ENCODE measurements around the gene HHIP. TPM values are rescaled to one million over a fixed set of nuclear protein-coding genes. Genes with fewer than 3 reads are reported as not detected.

HHIP gene
- total RNA-seq, 1 donor from 2014 or later = 38.3 TPM

DNA sequence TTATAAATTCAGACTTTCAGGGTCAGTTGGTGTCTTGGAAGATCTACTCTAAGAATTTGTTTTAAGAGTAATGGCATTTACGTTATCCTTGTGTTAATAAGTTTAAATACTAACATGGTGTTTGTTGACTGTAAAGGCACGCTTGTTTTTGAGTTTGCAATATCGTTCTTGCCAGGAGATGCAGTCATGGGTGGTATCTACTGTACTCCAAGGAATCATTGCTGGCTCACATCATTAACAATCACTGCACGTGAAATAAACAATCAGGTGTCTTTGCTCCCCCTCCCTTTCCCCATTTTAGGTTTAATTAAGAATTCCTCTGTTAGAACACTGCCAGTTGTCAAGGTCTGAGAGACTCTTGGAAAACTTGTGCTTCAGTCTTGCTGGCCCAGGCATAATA, 1.6 kb downstream of the HHIP start:
- Mint-ChIP-seq H3K4me1 (ENCODE audit: low read depth) (peaks cover 48% of the 10 kb centered on the region), H3K4me3 (ENCODE audit: unreplicated experiment) (peak overlapping the region; percentile 97), H3K27ac (ENCODE audit: unreplicated experiment) (peak overlapping the region; percentile 89), H3K9me3 (ENCODE audit: low read depth) (no peaks in the 10 kb centered on the region), H3K27me3 (ENCODE audit: low read depth) (no peaks in the 10 kb centered on the region), H3K36me3 (ENCODE audit: low read depth) (no peaks in the 10 kb centered on the region)
- no peak for DNase-seq (ENCODE audit: low spot score)
- TF ChIP-seq CTCF (IDR thresholded peaks at IDR 0.05) = no peak

GRCh38 chr4:144648042-144648441, 2.1 kb downstream of the HHIP start:
- peak overlapping the region; percentile 89 for H3K27ac Mint-ChIP-seq (ENCODE audit: unreplicated experiment)
- H3K4me1 Mint-ChIP-seq (ENCODE audit: low read depth) = peaks cover 48% of the 10 kb centered on the region
- no peak for TF ChIP-seq CTCF (IDR thresholded peaks at IDR 0.05)
- H3K27me3 Mint-ChIP-seq (ENCODE audit: low read depth) = no peaks in the 10 kb centered on the region
- no peaks in the 10 kb centered on the region for H3K36me3 Mint-ChIP-seq (ENCODE audit: low read depth)
- no peaks in the 10 kb centered on the region for H3K9me3 Mint-ChIP-seq (ENCODE audit: low read depth)
- DNase-seq (ENCODE audit: low spot score) = no peak
- peak overlapping the region; percentile 97 for H3K4me3 Mint-ChIP-seq (ENCODE audit: unreplicated experiment)

DNA sequence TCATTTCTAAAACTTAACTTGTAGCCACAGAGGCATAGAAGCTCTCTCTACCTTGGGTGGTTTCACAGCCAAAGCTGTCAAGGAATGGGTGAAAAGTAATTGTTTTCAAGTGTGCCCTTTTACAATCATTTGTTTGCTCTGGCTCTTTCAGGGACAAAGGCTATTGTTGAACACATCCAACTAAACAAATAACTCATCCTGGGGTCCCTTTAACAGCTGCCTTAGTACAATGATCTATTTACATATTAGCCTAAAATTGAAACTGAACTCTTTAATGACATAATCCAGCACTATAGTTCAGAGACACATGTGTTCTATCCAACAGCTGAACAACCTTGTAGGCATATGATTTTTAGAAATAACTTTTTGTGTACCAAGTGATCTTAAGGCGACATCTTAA, 3.7 kb downstream of the HHIP start:
- Mint-ChIP-seq H3K27me3 (ENCODE audit: low read depth) (no peaks in the 10 kb centered on the region), H3K36me3 (ENCODE audit: low read depth) (no peaks in the 10 kb centered on the region), H3K27ac (ENCODE audit: unreplicated experiment) (no peak overlapping the region), H3K4me1 (ENCODE audit: low read depth) (peaks cover 47% of the 10 kb centered on the region), H3K9me3 (ENCODE audit: low read depth) (no peaks in the 10 kb centered on the region), H3K4me3 (ENCODE audit: unreplicated experiment) (peak overlapping the region; percentile 10)
- no peak for TF ChIP-seq CTCF (IDR thresholded peaks at IDR 0.05)
- no peak for DNase-seq (ENCODE audit: low spot score)

DNA sequence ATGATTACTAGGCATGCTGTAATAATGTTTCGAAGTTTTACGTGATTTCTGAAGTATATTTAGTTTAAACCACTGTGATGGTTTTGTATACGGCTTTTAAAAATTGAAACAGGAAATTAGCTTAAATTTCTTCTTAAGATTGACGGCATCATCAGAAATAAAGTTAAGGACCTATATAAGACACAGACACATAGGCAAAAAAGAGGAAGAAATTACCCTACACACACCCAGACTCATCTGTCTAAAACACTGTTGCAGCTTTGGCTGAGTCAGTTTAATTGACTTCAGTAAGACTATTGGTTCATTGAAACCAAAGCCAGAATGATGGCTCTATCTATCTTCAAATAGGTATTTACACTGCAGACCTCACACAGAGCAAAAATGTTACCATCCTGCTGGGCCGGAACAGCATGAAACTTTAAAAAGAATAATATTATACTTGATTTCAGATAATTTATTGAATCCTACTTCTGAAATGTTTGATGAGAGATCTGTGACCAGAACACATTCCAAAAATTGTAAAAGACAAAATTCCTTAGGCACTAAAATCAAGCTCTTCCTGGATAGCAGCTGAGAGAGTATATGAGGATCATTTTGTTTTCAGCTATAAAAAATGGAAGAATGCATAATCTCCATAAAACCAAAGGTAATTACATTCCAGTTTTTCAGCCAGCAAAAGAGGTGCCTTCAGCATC, 4.5 kb downstream of the HHIP start:
- H3K27ac Mint-ChIP-seq (ENCODE audit: unreplicated experiment) = peak overlapping the region; percentile 49

More for the DNA sequence above, 4.5 kb downstream of the HHIP start:
- Mint-ChIP-seq H3K27me3 (ENCODE audit: low read depth) (no peaks in the 10 kb centered on the region), H3K4me1 (ENCODE audit: low read depth) (peaks cover 42% of the 10 kb centered on the region), H3K36me3 (ENCODE audit: low read depth) (peaks cover 3% of the 10 kb centered on the region), H3K9me3 (ENCODE audit: low read depth) (no peaks in the 10 kb centered on the region), H3K4me3 (ENCODE audit: unreplicated experiment) (peak overlapping the region; percentile 36)
- TF ChIP-seq CTCF (IDR thresholded peaks at IDR 0.05) = no peak
- DNase-seq (ENCODE audit: low spot score) = no peak
